Hepatocyte (in vitro differentiated cells): ENCODE results near the gene MT1G. TPM values are rescaled to one million over a fixed set of nuclear protein-coding genes. Genes with fewer than 3 reads are reported as not detected.

Experiments used
- DNase-seq: peaks from one replicate; pipeline ENCODE4 v3.0.0-alpha.2; 2016; ENCODE audit warnings: low spot score
- H2AFZ ChIP-seq: fragments of 200-600 bp; sonication (generic); 2 replicates; pipeline ENCODE4 v1.6.0; 2016; ENCODE audit warnings: antibody characterized with exemption, mild to moderate bottlenecking
- H3K27ac ChIP-seq: fragments of 200-600 bp; sonication (generic); 2 replicates; pipeline ENCODE4 v1.5.1; 2016; ENCODE audit warnings: mild to moderate bottlenecking
- H3K27me3 ChIP-seq: fragments of 200-600 bp; sonication (generic); 2 replicates; pipeline ENCODE4 v1.6.1; 2016
- H3K36me3 ChIP-seq: fragments of 200-600 bp; sonication (generic); replicated peaks from 2 replicates; pipeline ENCODE4 v1.5.1; 2016; ENCODE audit warnings: low read depth; ENCODE audit not compliant: insufficient read depth
- H3K4me1 ChIP-seq: fragments of 200-600 bp; sonication (generic); 2 replicates; pipeline ENCODE4 v1.5.1; 2016; ENCODE audit warnings: mild to moderate bottlenecking, moderate library complexity; ENCODE audit not compliant: insufficient read depth
- H3K4me2 ChIP-seq: fragments of 200-600 bp; sonication (generic); 2 replicates; pipeline ENCODE4 v1.6.0; 2016
- H3K4me3 ChIP-seq: fragments of 200-600 bp; sonication (generic); 2 replicates; pipeline ENCODE4 v1.5.1; 2016; ENCODE audit warnings: mild to moderate bottlenecking
- H3K79me2 ChIP-seq: fragments of 200-600 bp; sonication (generic); 2 replicates; pipeline ENCODE4 v1.6.0; 2017; ENCODE audit warnings: mild to moderate bottlenecking
- H3K9me2 ChIP-seq: fragments of 200-600 bp; sonication (generic); replicated peaks from 2 replicates; pipeline ENCODE4 v1.6.0; 2017; ENCODE audit warnings: mild to moderate bottlenecking; ENCODE audit not compliant: insufficient read depth
- H3K9me3 ChIP-seq: fragments of 200-600 bp; sonication (generic); 2 replicates; pipeline ENCODE4 v1.5.1; 2016; ENCODE audit warnings: low read depth, mild to moderate bottlenecking
- H4K20me1 ChIP-seq: fragments of 200-600 bp; sonication (generic); 2 replicates; pipeline ENCODE4 v1.6.0; 2016; ENCODE audit warnings: mild to moderate bottlenecking; ENCODE audit not compliant: insufficient read depth, poor library complexity, severe bottlenecking
- CTCF ChIP-seq: fragments of 200-600 bp; sonication (generic); IDR thresholded peaks from 2 replicates; pipeline ENCODE4 v1.5.1; 2016; ENCODE audit warnings: antibody characterized with exemption, mild to moderate bottlenecking; ENCODE audit not compliant: poor library complexity
- EZH2 ChIP-seq: fragments of 200-600 bp; sonication (generic); IDR thresholded peaks from 2 replicates; pipeline ENCODE4 v1.6.1; 2016; ENCODE audit warnings: antibody characterized with exemption, mild to moderate bottlenecking, borderline replicate concordance
- EZH2phosphoT487 ChIP-seq: fragments of 200-600 bp; sonication (generic); IDR thresholded peaks from one replicate; pipeline ENCODE4 v1.6.1; 2018; ENCODE audit warnings: antibody characterized with exemption, mild to moderate bottlenecking, low read depth, moderate library complexity; ENCODE audit not compliant: unreplicated experiment, severe bottlenecking
- WGBS: methylation state at CpG from one replicate; pipeline ENCODE4 v1.1.6; 2016; ENCODE audit warnings: low lambda C conversion rate; ENCODE audit errors: missing lambda C conversion rate; 5-methylcytosine and 5-hydroxymethylcytosine counted together
- polyA plus RNA-seq: library from polyadenylated mRNA; unstranded; fragments of >200 nt; fragmentation: Nextera tagmentation; extraction: Ambion mirVana; gene quantifications from 2 replicates; pipeline ENCODE4 v1.2.1, GENCODE V29; 2016
- total RNA-seq: library from RNA; depleted of rRNA; stranded (reverse); fragments of >200 nt; gene quantifications from 2 replicates; pipeline ENCODE4 v1.2.3, GENCODE V29; 2014

MT1G gene
- total and polyA plus RNA-seq, 2 experiments from 2014 or later, result 44.5 to 64.1 TPM

- H3K27me3 ChIP-seq, result peaks cover 71% of the 10 kb centered on the region
- H2AFZ ChIP-seq, result no peak overlapping the region
- 79% methylated on average over 2 of the region's 2 CpGs for WGBS
- H3K9me2 ChIP-seq, result no peaks in the 10 kb centered on the region
- no peak overlapping the region for H3K4me3 ChIP-seq
- H3K79me2 ChIP-seq, result no peaks in the 10 kb centered on the region
- no peak overlapping the region for H3K27ac ChIP-seq
- H3K4me2 ChIP-seq, result no peak overlapping the region
- DNase-seq, result no peak
- H3K4me1 ChIP-seq, result no peaks in the 10 kb centered on the region
- no peaks in the 10 kb centered on the region for H4K20me1 ChIP-seq
- H3K36me3 ChIP-seq, result no peaks in the 10 kb centered on the region
- TF ChIP-seq EZH2phosphoT487 (no peak), CTCF (no peak), EZH2 (no peak)
- no peaks in the 10 kb centered on the region for H3K9me3 ChIP-seq
These were observed 18.6 kb downstream of the MT1G start for GRCh38 chr16:56649271-56649670.

GRCh38 chr16:56647641-56648431, 20.0 kb downstream of the MT1G start:
- Histone ChIP-seq H3K9me3 (no peaks in the 10 kb centered on the region), H2AFZ (no peak overlapping the region), H3K4me2 (no peak overlapping the region), H3K79me2 (no peaks in the 10 kb centered on the region), H3K27ac (no peak overlapping the region), H3K4me1 (peaks cover 10% of the 10 kb centered on the region), H3K9me2 (no peaks in the 10 kb centered on the region), H4K20me1 (no peaks in the 10 kb centered on the region), H3K27me3 (peaks cover 78% of the 10 kb centered on the region), H3K36me3 (no peaks in the 10 kb centered on the region), H3K4me3 (no peak overlapping the region)
- peak; percentile 28 for DNase-seq
- TF ChIP-seq CTCF (no peak), EZH2 (peak; percentile 53), EZH2phosphoT487 (no peak)
- 23% methylated on average over 29 of the region's 33 CpGs for WGBS

GRCh38 chr16:56645838-56646237, 22.0 kb downstream of the MT1G start:
- 0% methylated on average over 1 of the region's 1 CpG for WGBS
- no peak for DNase-seq
- Histone ChIP-seq H3K27ac (no peak overlapping the region), H3K9me3 (no peaks in the 10 kb centered on the region), H3K4me2 (no peak overlapping the region), H4K20me1 (no peaks in the 10 kb centered on the region), H3K79me2 (no peaks in the 10 kb centered on the region), H3K9me2 (no peaks in the 10 kb centered on the region), H3K4me3 (no peak overlapping the region), H3K4me1 (peaks cover 10% of the 10 kb centered on the region), H3K36me3 (no peaks in the 10 kb centered on the region), H3K27me3 (peaks cover 88% of the 10 kb centered on the region), H2AFZ (no peak overlapping the region)
- TF ChIP-seq EZH2phosphoT487, result no peak
- no peak for TF ChIP-seq EZH2
- TF ChIP-seq CTCF, result no peak
